GM12864 (cell line): ENCODE measurements around the gene PLEKHG2.
A peak's percentile ranks its signal among the peaks of the same experiment; 100 is the strongest.

ENCODE experiments used
- DNase-seq: peaks from one replicate; pipeline ENCODE4 v3.0.0-alpha.2; 2011; ENCODE audit warnings: low read depth
- H3K4me3 ChIP-seq: 2 replicates; pipeline ENCODE4 v1.5.1; 2011; ENCODE audit warnings: mild to moderate bottlenecking, low read depth, low read length, control low read depth
- TF ChIP-seq, protein P1 (sequence below): IDR thresholded peaks from 2 replicates; pipeline ENCODE4 v1.5.1; 2011; ENCODE audit warnings: low read depth, mild to moderate bottlenecking, moderate library complexity, low read length, control low read depth, inconsistent platforms; ENCODE audit errors: missing control alignments

Gene PLEKHG2

DNA sequence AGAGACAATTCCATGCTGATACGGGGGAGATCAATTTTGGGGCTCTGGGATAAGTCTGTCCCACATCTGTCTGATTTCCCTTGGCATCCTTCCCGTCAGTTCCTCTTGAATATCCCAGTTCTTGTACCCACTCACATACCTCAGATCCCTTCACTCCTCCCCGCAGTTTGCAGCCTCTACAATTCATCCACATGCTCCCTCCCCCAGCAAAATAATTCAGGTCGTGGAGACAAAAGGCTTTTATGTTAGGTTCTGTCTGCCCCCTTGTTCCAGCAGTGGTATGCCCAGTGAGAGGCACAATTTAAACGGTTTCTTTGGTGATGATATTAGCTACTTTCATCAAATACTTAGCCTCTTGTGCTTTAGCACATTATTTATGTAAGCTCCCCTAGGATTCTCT, 13.7 kb downstream of the PLEKHG2 start:
- no peak overlapping the region for H3K4me3 ChIP-seq
- TF ChIP-seq, protein P1, sequence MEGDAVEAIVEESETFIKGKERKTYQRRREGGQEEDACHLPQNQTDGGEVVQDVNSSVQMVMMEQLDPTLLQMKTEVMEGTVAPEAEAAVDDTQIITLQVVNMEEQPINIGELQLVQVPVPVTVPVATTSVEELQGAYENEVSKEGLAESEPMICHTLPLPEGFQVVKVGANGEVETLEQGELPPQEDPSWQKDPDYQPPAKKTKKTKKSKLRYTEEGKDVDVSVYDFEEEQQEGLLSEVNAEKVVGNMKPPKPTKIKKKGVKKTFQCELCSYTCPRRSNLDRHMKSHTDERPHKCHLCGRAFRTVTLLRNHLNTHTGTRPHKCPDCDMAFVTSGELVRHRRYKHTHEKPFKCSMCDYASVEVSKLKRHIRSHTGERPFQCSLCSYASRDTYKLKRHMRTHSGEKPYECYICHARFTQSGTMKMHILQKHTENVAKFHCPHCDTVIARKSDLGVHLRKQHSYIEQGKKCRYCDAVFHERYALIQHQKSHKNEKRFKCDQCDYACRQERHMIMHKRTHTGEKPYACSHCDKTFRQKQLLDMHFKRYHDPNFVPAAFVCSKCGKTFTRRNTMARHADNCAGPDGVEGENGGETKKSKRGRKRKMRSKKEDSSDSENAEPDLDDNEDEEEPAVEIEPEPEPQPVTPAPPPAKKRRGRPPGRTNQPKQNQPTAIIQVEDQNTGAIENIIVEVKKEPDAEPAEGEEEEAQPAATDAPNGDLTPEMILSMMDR, result no peak
- no peak for DNase-seq

DNA sequence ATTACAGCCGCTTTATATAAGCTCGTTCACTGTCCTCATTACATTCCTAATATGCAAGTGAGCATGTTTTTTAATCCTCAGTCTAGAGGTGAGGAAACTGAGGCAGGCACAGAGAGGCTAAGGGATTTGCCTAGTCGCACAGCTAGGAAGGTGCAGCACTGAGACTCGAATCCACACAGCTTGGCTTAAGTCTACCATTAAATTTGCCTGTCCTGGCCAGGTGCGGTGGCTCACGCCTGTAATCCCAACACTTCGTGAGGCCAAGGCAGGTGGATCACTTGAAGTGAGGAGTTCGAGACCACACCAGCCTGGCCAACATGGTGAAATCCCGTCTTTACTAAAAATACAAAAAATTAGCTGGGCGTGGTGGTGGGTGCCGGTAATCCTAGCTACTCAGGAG, 15.2 kb downstream of the PLEKHG2 start:
- TF ChIP-seq, protein P1, result no peak
- no peak for DNase-seq
- H3K4me3 ChIP-seq, result no peak overlapping the region

DNA sequence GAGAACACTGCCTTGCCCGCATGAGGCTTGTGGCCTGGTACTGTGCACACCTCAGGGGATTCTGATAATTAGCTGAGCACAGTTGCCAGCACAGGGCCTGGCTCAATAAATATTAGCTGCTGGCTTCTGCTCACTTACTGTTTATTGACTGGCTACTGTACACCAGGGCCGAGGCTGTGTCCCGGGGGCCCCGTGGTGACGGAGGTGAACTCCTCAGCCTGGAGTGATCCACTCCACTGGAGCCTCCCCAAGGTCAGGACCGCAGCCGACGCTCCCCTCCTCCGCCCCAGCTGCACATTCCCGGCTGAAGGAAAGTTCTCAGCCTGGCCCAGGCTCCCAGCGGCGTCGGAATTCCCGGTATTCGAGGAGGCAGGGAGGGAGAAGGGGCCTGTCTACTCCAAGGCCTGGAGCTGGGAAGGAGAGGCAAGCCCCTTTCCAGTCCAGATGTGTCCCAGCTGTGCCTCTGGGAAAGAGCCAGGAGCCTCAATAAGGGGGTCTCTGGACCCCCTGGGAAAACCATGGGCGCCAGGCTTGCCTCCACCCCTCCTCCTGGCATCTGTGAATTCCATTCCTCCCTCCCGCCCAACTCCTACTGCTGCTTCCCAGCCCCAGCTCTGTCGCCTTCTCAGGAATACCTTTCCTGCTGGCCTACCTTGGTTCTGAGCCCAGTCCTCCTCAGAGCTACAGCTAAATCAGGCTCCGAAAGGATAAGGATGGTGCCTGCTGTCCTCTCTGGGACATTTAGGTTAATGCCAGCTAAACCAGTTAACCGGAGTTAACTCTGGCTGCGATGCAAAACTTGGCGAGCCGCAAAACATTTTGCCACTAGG, 16.0 kb downstream of the PLEKHG2 start:
- DNase-seq, result no peak
- H3K4me3 ChIP-seq, result no peak overlapping the region
- TF ChIP-seq, protein P1, result no peak

DNA sequence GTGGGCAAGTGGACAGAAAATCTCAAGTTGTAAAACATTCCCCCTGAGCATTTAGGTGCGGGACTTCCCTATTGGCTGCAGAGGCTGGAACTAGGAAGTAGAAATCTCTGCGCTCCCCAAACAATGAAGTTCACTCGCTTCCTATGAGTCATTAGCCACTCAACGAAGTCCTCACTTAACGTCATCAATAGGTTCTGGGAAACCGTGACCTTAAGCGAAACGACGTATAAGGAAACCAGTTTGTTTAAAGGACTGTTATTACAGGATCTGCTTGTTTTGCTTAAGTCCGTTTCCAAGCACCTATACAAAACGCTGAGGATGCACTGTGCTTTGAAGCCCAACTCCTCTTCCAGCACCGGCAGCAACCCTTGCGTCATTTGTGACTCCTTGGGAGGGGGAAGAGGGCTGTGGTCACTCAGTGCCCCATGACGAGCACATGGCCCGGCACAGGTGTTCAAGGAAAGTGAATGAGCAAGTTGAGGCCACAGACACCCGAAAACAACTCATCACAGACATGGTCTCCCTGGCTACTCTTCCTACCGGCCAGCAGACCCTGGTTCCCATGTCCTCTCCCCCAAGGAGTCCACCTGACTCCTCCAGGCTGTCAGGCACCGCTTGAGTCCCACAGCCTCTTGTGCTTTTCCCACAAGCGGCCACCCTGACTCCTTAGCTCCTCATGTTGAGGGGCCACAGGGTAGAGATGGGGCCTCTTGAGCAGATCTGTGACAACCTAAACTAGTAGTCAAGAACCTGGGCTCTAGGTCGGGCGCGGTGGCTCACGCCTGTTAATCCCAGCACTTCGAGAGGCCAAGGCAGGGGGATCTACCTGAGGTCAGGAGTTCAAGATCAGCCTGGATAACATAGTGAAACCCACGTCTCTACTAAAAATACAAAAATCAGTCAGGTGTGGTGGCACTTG, 18.5 kb downstream of the PLEKHG2 start:
- no peak overlapping the region; the same call in 1 of the 2 replicates for H3K4me3 ChIP-seq
- no peak for DNase-seq
- TF ChIP-seq, protein P1, result no peak

DNA sequence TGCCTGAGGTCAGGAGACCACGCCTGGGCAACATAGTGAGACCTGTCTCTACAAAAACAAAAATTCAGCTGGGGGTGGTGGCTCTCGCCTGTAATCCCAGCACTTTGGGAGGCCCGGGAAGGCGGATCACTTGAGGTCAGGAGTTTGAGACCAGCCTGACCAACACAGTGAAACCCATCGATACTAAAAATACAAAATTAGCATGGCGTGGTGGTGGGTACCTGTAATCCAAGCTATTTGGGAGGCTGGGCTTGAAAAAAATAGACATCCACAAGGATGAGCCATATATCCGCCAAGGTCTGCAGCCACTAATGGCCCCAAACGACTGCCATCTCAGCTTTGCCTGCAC, 20.2 kb downstream of the PLEKHG2 start:
- TF ChIP-seq, protein P1, result no peak
- no peak for DNase-seq
- no peak overlapping the region for H3K4me3 ChIP-seq

DNA sequence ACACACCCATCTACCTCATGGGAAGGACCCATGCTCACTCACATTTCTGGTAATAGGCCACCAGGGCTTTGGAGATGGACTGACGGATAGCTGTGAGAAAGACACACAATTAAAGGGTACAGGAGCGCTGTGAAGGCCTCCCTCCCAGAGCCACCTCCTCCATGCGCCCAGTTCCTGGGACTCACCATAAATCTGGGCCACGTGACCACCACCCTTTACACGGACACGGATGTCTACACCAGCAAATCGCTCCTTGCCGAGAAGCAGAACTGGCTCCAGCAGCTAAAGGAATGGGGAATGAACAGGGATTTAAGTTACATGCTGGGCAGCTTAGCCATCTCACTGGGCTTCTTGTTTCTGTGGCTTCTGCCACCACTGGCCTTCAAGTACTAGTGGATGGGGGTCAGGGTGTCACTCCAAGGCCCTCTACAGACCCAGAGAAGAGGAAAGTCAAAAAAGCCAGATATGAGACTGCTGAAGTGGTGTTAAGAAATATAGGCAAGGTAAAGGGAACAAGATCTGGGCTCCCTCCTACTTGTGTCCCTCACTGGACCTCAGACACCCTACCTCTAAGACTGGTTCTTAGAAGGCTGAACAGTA, 21.1 kb downstream of the PLEKHG2 start:
- peak overlapping the region; percentile 87 for H3K4me3 ChIP-seq
- no peak for DNase-seq
- TF ChIP-seq, protein P1, result no peak
